GM12878 (cell line): ENCODE results near the gene COL25A1. TPM values are rescaled to one million over a fixed set of nuclear protein-coding genes. Genes with fewer than 3 reads are reported as not detected.

Experiments used
- ATAC-seq: fragments of 200-7000 bp; cut with Tn5 transposase; 3 replicates; pipeline ENCODE4 v1.9.1; 2020; ENCODE audit warnings: mild to moderate bottlenecking, moderate library complexity
- BruUV-seq: library from RNA; stranded (reverse); fragments of 400-500 nt; replicated peaks from 2 replicates; lab custom pipeline; 2021; lab: Mats Ljungman, UMichigan
- CTCF ChIA-PET: fragments of 300-600 bp; sonication (Branson Sonifier 250); formaldehyde crosslinking; extraction: SDS; loops from one replicate; lab custom pipeline; 2021; ENCODE audit warnings: inconsistent platforms; lab: Yijun Ruan, JAX
- POLR2A ChIA-PET: fragments of 350-600 bp; formaldehyde crosslinking; extraction: SDS; loops from one replicate; lab custom pipeline; 2021; ENCODE audit warnings: inconsistent platforms; lab: Charles Lee
- RAD21 ChIA-PET: fragments of 300-600 bp; sonication (Branson Sonifier 250); formaldehyde crosslinking; loops from one replicate; lab custom pipeline; 2023; ENCODE audit warnings: antibody characterized with exemption; ENCODE audit not compliant: unreplicated experiment; lab: Charles Lee
- SMC1A ChIA-PET: fragments of 300-600 bp; sonication (Branson Sonifier 250); formaldehyde crosslinking; loops from one replicate; lab custom pipeline; 2023; ENCODE audit not compliant: unreplicated experiment, uncharacterized antibody; lab: Charles Lee
- DNase-seq: peaks from one replicate; pipeline ENCODE4 v3.0.0-alpha.2; 2011; ENCODE audit warnings: low read depth, low spot score
- FAIRE-seq: peaks from 3 replicates; lab custom pipeline; 2011; peaks lifted over from hg19 to GRCh38; lab: Jason Lieb, UNC
- H2AFZ ChIP-seq: 2 replicates; pipeline ENCODE4 v1.6.0; 2011; ENCODE audit warnings: low read depth, low read length, control low read depth; ENCODE audit not compliant: control insufficient read depth
- H3K27ac ChIP-seq: 2 replicates; pipeline ENCODE4 v1.5.1; 2011; ENCODE audit warnings: control low read depth; ENCODE audit not compliant: control insufficient read depth, insufficient read depth
- H3K27me3 ChIP-seq, 2 experiments: replicated peaks in 1 of 2; 2 replicates each; pipeline versions ENCODE4 v1.6.0 to v1.6.1; 2011; ENCODE audit warnings: low read length in 1 of 2; ENCODE audit not compliant: control insufficient read depth in 2 of 2, insufficient read depth in 2 of 2
- H3K36me3 ChIP-seq, 2 experiments: 2 replicates each; pipeline ENCODE4 v1.5.1; 2011; ENCODE audit warnings: low read length in 1 of 2; ENCODE audit not compliant: control insufficient read depth in 2 of 2, insufficient read depth in 2 of 2
- H3K4me1 ChIP-seq: 2 replicates; pipeline ENCODE4 v1.6.1; 2011; ENCODE audit warnings: mild to moderate bottlenecking, low read length, moderate library complexity, mixed read lengths; ENCODE audit not compliant: control insufficient read depth, insufficient read depth
- H3K4me2 ChIP-seq: 2 replicates; pipeline ENCODE4 v1.6.0; 2011; ENCODE audit warnings: control low read depth; ENCODE audit not compliant: control insufficient read depth, insufficient read depth
- H3K4me3 ChIP-seq: fragments of 200-600 bp; sonication (generic); 2 replicates; pipeline ENCODE4 v1.5.1; 2016
- H3K79me2 ChIP-seq: 2 replicates; pipeline ENCODE4 v1.6.0; 2011; ENCODE audit warnings: low read length; ENCODE audit not compliant: control insufficient read depth, insufficient read depth
- H3K9ac ChIP-seq: 2 replicates; pipeline ENCODE4 v1.8.0; 2011; ENCODE audit warnings: low read length, control low read depth, mixed read lengths; ENCODE audit not compliant: control insufficient read depth, insufficient read depth
- H3K9me3 ChIP-seq: replicated peaks from 3 replicates; pipeline ENCODE4 v1.5.1; 2011; ENCODE audit warnings: mild to moderate bottlenecking, low read length; ENCODE audit not compliant: control insufficient read depth, insufficient read depth
- H4K20me1 ChIP-seq: 2 replicates; pipeline ENCODE4 v1.6.0; 2011; ENCODE audit not compliant: control insufficient read depth, insufficient read depth
- BACH1 ChIP-seq: fragments of 450-650 bp; IDR thresholded peaks from 2 replicates; pipeline ENCODE4 v1.6.1; 2017; ENCODE audit warnings: mild to moderate bottlenecking, borderline replicate concordance
- NBN ChIP-seq: fragments of 450-650 bp; IDR thresholded peaks from 2 replicates; pipeline ENCODE4 v1.6.1; 2016
- NFXL1 ChIP-seq: fragments of 450-650 bp; IDR thresholded peaks from 2 replicates; pipeline ENCODE4 v1.6.1; 2017; ENCODE audit warnings: antibody characterized with exemption, mild to moderate bottlenecking, borderline replicate concordance
- PRDM15 ChIP-seq: fragments of 450-650 bp; formaldehyde crosslinking; IDR thresholded peaks from 2 replicates; pipeline ENCODE4 v1.4.0; 2020; ENCODE audit warnings: mild to moderate bottlenecking, moderate library complexity
- RAD51 ChIP-seq: fragments of 450-650 bp; IDR thresholded peaks from 2 replicates; pipeline ENCODE4 v1.6.1; 2016; ENCODE audit warnings: moderate library complexity, mild to moderate bottlenecking, inconsistent platforms
- SKIL ChIP-seq: fragments of 450-650 bp; IDR thresholded peaks from 2 replicates; pipeline ENCODE4 v1.6.1; 2017; ENCODE audit warnings: mild to moderate bottlenecking, low read depth, inconsistent platforms; ENCODE audit not compliant: poor library complexity, severe bottlenecking
- USF2 ChIP-seq: IDR thresholded peaks from 2 replicates; pipeline ENCODE4 v1.6.1; 2011; ENCODE audit warnings: low read depth, low read length, improper control_type of control experiment, borderline replicate concordance
- ZBTB4 ChIP-seq: fragments of 450-650 bp; formaldehyde crosslinking; IDR thresholded peaks from 2 replicates; pipeline ENCODE4 v1.4.0; 2022; ENCODE audit warnings: mild to moderate bottlenecking, moderate library complexity
- ZNF274 ChIP-seq: IDR thresholded peaks from one replicate; pipeline ENCODE4 v1.8.0; 2011; ENCODE audit not compliant: insufficient read length, insufficient read depth
- WGBS: methylation state at CpG from one replicate; pipeline ENCODE4 v1.1.6; 2016; ENCODE audit warnings: low lambda C conversion rate; ENCODE audit not compliant: insufficient replicate concordance, insufficient coverage; ENCODE audit errors: missing lambda C conversion rate; 5-methylcytosine and 5-hydroxymethylcytosine counted together
- in situ Hi-C: fragments of 300-500 bp; cut with MboI; formaldehyde crosslinking; loops from 9 replicates; pipeline ENCODE4 v1.14.3; 2018; ENCODE audit warnings: mixed read lengths
- intact Hi-C: fragments of 100-400 bp; cut with micrococcal nuclease; formaldehyde crosslinking; loops from one replicate; pipeline ENCODE4 v1.14.2; 2022; ENCODE audit not compliant: unreplicated experiment
- polyA plus RNA-seq, 11 experiments: library from polyadenylated mRNA; depleted of rRNA in 4 of 11; unstranded in 6 of 11; stranded (reverse) in 5 of 11; fragments of >200 nt; fragmentation: Nextera tagmentation in 4 of 11; fragmentation: Illumina TruSeq in 1 of 11; extraction: Ambion mirVana in 4 of 11; extraction: Trizol in 1 of 11; gene quantifications; 1 replicate in 1 of 11; 2 replicates in 10 of 11; pipeline versions ENCODE4 v1.2.1 to v1.2.3, GENCODE V29; 2011 to 2016; ENCODE audit warnings: inconsistent platforms in 2 of 11, missing spikeins in 2 of 11, low read depth in 1 of 11
- total RNA-seq, 4 experiments: library from RNA; depleted of rRNA in 3 of 4; stranded (reverse); fragments of >200 nt in 3 of 4; fragmentation: Illumina TruSeq in 1 of 4; extraction: Trizol in 1 of 4; gene quantifications; 2 replicates each; pipeline versions ENCODE4 v1.2.1 to v1.2.3, GENCODE V29; 2013 to 2021

Gene COL25A1
- total and polyA plus RNA-seq, 10 of the 15 experiments (the other 5 are each of a cell fraction or from before 2014, with no cell fraction given), result 0.01 to 0.26 (median 0.12) TPM; not detected in 6

GRCh38 chr4:109278594-109279031 is 23.8 kb downstream of the COL25A1 start:
- H3K4me2 ChIP-seq, result no peak overlapping the region
- no peak overlapping the region for H3K4me3 ChIP-seq
- ChIA-PET SMC1A (interaction anchor here (0.7 to 4.4 kb wide), 14 partner anchors 10 to 616 kb away, joined by 3 to 45 read pairs (median 5); no protein-coding TSS in a partner anchor), CTCF (interaction anchor here (0.9 to 5.6 kb wide), 8 partner anchors 9 to 36 kb away, joined by 3 to 51 read pairs (median 6); no protein-coding TSS in a partner anchor), RAD21 (interaction anchor here (0.7 to 5.9 kb wide), 10 partner anchors 11 to 201 kb away, joined by 3 to 54 read pairs (median 4); no protein-coding TSS in a partner anchor), POLR2A (interaction anchor here (0.7 to 5.0 kb wide), 2 partner anchors 12 to 16 kb away, joined by 4 to 21 read pairs; no protein-coding TSS in a partner anchor)
- no peaks in the 10 kb centered on the region for H3K27me3 ChIP-seq
- H4K20me1 ChIP-seq, result no peaks in the 10 kb centered on the region
- peak; percentile 90 for ATAC-seq
- no peaks in the 10 kb centered on the region for H3K36me3 ChIP-seq
- in situ Hi-C loops (no loop called here), intact Hi-C loops (no loop called here)
- H3K9ac ChIP-seq, result no peak overlapping the region
- H3K9me3 ChIP-seq, result no peaks in the 10 kb centered on the region
- no peak for FAIRE-seq
- DNase-seq, result peak; percentile 32
- BruUV-seq, result no TSS peak
- no peaks in the 10 kb centered on the region for H3K79me2 ChIP-seq
- 3% methylated on average over 3 of the region's 3 CpGs for WGBS
- no peak overlapping the region for H3K27ac ChIP-seq
- H3K4me1 ChIP-seq, result no peaks in the 10 kb centered on the region; the same call in 1 of the 2 replicates
- H2AFZ ChIP-seq, result no peak overlapping the region; the same call in 1 of the 2 replicates
- no peak for TF ChIP-seq ZBTB4
- TF ChIP-seq RAD51, result peak; percentile 43; the same call in 1 of the 2 replicates
- peak; percentile 72 for TF ChIP-seq NBN
- no peak for TF ChIP-seq NFXL1
- peak; percentile 96; the same call in 1 of the 2 replicates for TF ChIP-seq BACH1
- no peak for TF ChIP-seq PRDM15 (CRISPR knock-in tag)
- TF ChIP-seq SKIL, result peak; percentile 72
- TF ChIP-seq ZNF274, result no peak
- no peak for TF ChIP-seq USF2
